ENCODE data around the gene TOLLIP.

GRCh38 chr11:1300121-1300520 lies 9.3 kb downstream of the TOLLIP start:
- TF ChIP-seq POLR2A (IDR thresholded peaks at IDR 0.05) (no peak), CTCF (IDR thresholded peaks at IDR 0.05) (no peak)

Measured in Peyer's patch (tissue), 4 donors.